ENCODE measurements around the gene PHLDB2.

- TF ChIP-seq ZNF503 (CRISPR knock-in tag; IDR thresholded peaks at IDR 0.05) (no peak), TGIF2 (CRISPR knock-in tag; IDR thresholded peaks at IDR 0.05) (no peak), RNF219 (CRISPR knock-in tag; IDR thresholded peaks at IDR 0.05) (no peak), USF2 (IDR thresholded peaks at IDR 0.05; ENCODE audit: low read depth, low read length) (no peak), USF2 (CRISPR knock-in tag; IDR thresholded peaks at IDR 0.05; ENCODE audit: borderline replicate concordance) (no peak), LRRFIP1 (CRISPR knock-in tag; conservative IDR thresholded peaks at IDR 0.05) (no peak), TIGD3 (CRISPR knock-in tag; IDR thresholded peaks at IDR 0.05; ENCODE audit: borderline replicate concordance) (no peak), NR2F2 (IDR thresholded peaks at IDR 0.05; ENCODE audit: borderline replicate concordance, low read depth) (no peak), POLR2A (IDR thresholded peaks at IDR 0.05; ENCODE audit: insufficient read depth in 1 of 2, low read depth in 2 of 2, low read length in 2 of 2) (no peak)
Measured at GRCh38 chr3:111939873-111940272, 80.8 kb downstream of the PHLDB2 start.
